NCI-H146 (cell line): ENCODE results near the gene LRRC27.

ENCODE experiments used
- DNase-seq: peaks from one replicate; lab custom pipeline; 2025; lab: John Stamatoyannopoulos, UW

The LRRC27 gene

DNA sequence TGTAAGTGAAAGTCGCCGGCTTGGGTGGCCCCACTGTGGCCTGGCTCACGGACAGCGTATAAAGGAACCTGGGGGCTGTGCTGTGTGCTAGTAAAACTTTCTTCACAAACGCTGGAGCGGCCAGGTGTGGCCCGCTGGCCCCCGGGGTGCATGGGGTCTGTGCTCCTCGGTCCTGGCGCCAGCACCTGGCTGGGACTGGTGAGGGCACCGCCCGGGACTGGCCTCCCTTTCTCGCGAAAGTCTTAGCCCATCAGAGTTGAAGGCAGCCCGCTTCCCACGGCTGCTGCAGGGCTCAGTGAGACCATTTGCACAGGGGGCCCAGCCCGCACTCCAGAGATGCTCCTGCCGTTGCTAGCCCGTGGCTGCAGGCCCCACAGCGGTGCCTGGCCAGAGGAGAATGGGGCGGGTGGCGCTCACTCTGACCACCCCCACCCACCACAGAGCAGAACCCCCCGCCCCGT, 70.8 kb downstream of the LRRC27 start:
- no peak for DNase-seq

DNA sequence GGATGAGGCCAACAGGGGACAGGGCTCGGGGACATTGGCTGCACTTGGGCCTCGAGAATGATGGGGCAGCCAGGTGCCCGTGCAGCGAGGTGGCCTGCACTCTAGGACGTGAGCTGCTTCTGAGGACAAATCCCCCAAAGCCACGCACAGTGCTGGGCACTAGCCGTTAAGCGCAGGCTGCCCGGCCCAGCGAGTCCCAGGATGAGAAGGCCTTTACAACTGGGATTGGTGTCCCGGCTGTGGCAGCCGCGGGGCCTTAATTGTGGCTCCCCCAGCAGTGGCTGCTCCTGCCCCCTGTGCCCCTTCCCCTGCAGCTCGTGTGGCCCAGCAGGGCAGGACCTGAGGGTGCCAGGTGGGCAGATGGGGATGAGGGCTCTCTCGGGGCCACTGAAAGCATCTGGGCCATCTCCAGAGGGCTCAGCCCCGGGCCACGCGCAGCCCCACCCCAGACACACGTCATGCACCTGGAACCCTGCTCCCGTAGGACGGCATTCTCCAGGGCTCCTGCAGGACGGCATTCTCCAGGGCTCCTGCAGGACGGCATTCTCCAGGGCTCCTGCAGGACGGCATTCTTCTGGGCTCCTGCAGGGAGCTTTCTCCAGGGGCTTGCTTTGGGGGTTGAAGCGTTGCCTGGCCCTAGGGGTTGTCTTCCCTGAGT, 71.6 kb downstream of the LRRC27 start:
- no peak for DNase-seq

DNA sequence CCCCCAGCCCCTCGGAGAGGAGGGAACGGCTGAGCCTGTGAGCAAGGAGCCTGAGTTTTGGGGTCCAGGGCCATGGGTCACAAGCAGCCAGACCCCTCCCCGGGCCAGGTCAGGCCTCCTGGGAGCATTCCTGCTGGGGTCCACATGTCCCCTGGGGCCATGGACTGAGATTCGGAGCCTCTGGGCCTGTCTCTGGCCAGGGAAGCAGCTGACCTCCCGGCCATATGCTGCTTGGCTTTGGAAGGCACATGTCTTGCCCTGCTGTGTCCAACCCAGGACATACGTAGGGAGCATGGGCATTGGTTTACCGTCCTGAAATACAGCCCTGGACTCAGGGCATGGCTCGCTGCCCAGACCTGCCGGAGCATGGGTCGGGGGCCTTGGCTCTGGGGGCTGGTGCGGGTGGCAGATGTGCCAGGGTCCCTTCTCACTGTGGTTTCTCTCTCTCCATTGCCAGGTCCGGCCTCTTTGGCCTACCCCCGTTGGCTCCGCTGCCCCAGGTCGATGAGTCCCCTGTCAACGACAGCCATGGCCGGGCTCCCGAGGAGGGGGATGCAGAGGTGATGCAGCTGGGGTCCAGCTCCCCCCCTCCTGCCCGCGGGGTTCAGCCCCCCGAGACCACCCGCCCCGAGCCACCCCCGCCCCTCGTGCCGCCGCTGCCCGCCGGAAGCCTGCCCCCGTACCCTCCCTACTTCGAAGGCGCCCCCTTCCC, 72.3 kb downstream of the LRRC27 start:
- DNase-seq = no peak

DNA sequence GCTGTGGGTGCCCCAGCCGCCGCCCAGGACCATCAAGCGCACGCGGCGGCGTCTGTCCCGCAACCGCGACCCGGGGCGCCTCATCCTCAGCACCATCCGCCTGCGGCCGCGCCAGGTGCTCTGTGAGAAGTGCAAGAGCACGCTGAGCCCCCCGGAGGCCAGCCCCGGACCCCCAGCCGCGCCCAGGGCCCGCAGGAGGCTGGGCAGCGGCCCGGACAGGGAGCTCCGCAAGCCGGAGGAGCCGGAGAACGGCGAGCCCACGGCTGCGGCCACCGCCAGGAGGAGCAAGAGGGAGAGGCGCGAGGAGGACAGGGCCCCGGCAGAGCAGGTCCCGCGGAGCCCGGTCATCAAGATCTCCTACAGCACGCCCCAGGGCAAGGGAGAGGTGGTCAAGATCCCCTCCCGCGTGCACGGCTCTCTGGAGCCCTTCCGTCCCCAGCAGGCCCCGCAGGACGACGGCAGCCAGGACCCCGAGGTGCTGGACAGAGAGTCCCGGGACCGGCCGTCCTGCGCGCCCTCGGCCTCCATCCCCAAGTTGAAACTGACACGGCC, 73.0 kb downstream of the LRRC27 start:
- DNase-seq = no peak

DNA sequence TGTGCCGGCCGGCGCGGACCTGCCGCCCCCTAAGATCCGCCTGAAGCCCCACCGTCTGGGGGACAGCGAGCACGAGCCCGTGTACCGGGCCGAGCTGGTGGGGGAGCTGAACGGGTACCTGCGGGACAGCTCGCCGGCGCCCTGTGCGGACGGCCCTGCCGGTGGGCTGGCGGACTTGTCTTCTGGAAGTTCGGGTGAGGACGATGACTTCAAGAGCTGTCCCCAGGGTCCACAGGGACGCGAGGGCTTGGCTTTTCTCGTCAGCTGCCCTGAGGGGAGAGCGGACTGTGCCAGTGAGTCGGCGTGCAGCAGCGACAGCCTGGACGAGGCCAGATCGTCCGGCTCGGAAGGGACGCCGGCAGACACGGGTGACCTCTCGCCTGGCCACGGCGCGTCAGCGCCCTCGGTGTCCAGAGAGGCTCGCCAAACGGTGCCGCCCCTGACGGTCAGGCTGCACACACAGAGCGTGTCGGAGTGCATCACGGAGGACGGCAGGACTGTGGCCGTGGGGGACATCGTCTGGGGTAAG, 73.5 kb downstream of the LRRC27 start:
- no peak for DNase-seq

DNA sequence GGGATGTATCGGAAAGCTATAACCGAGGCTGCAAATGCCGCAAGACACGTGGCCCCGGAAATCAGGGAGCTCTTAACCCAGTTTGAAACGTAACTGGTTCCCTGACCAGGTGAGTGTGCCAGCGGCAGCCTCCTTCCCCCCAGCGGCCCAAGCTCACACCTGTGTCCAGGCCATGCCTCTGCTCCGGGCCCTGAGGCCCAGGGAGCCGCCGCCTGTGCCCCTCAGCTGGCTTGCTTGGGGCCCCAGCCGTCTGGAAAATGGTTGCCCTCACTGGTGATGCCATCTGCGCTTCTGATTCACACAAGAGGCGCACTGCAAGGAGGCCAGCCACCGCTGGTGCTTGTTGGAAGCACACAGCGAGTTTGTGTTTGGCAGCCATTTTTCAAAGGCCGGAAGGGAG, 74.2 kb downstream of the LRRC27 start:
- no peak for DNase-seq

DNA sequence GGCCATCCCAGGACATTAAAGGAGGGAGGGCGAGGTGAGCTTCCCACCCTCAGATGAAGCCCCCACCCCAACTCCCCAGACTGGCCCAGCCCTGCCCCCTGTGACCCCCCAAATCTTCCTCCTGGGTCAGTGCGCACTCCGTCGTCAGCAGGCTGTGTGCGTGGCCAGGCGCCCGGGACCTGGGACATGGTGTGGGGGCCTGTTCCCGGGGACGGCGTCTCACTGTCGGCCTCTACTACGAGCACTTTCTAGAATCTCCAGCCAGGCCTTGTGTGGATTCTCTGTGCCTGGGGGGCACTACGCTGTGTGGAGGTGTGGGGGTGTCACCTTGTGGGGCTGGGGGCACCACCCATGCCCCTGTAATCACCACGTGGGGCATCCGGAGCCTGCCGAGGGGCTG, 74.8 kb downstream of the LRRC27 start:
- no peak for DNase-seq

DNA sequence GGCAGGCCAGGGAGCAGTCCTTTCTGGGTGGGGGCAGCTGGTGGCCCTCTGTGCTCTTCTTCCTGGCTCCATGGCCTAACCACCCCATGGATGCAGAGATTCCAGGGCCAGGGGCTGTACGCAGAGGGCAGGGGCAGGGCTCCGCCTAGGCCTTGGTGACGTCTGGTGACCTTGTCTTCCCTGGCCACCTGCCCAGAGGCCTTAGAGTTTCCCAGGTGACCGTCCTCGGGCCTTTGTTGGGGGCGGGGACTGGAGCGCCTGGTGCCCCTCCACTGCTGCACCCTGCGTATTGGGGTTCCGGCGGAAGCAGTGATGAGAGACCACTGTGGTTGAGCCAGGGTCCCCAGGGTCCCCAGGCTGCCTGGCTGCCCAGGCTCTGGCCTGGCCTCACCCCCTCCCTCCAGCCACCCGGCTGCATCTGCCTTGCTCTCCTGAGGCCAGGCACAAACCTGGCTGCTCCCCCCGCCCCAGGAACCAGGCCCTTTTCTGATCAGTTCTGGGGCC, 75.3 kb downstream of the LRRC27 start:
- DNase-seq = no peak

DNA sequence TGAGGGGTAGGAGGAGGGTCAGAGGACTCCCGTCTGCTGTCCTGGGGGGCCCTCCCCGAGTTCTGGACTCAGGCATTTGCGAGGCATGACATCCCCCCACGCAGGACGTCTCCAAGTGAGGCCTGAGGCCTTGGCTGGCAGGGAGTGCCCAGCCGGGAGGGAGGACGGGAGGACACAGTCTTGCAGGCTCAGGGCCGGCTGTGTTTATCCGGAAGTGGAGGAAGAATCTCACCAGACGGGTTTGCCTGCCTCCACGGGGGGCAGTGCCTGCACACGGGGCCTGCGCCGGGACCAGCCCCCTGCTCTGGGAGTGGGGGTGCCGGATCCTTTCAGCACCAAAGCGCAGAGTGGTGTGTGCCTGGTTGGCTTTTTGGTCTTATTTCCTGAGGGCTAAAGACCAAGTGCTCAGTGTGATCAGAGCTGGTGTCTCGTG, 75.9 kb downstream of the LRRC27 start:
- DNase-seq = no peak

DNA sequence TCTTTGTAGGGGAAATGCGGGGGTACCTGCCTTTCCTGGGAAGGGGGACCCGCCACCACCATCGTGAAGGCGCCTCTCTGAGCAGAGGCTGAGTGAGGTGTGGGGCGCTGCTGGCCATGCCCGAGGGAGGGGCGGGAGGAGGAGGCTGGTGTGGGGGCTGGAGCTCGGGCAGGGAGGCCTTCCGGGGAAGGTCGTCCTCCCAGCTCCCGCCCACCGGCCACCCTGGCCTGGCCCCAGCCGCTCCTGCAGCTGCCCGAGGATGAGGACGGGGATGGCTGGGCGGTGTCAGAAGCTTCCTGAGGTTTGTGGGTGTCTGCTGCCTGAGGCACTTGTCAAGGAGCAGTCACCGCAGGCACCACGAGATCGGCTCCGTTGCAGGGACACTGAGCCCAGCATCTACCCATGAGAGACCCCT, 76.4 kb downstream of the LRRC27 start:
- no peak for DNase-seq

DNA sequence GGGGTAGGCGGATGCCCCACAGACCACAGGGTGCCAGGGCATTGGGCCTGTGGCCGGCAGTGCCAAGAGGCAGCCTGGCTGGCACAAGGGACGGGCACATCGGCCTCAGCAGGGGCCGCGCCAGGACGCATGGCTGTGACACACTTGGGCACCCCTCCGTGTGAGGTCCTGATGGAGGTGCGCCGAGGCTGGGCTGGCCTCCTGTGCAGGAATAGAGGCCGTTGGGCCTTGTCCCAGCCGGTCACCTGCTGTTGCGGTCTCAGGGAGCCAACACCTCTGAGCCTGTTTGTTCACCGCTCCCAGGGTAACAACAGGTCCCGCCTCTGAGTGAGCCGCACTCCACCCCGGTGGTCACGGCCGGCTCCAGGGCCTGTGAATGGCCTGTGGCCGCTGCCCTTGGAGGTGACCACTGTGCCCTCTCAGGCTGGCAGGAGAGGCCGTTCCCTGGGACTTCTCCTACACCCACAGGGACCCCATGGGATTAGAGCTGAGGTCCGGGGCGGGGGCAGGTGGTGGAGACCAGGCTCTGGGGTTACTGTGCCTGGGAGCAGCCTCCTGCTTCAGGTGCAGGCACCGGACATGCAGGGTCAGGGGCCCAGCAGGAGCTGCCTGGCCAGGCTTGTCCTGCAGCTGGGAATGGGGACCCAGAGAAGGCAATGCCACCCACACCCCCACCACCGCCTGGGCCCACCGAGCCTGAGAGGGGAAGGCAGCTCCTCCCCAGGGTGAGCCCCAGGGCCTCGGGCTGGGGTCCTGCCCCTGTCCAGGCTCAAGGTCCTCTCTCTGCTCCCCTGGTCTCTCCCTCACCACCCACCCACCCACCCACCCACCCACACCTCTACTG, 77.1 kb downstream of the LRRC27 start:
- no peak for DNase-seq

DNA sequence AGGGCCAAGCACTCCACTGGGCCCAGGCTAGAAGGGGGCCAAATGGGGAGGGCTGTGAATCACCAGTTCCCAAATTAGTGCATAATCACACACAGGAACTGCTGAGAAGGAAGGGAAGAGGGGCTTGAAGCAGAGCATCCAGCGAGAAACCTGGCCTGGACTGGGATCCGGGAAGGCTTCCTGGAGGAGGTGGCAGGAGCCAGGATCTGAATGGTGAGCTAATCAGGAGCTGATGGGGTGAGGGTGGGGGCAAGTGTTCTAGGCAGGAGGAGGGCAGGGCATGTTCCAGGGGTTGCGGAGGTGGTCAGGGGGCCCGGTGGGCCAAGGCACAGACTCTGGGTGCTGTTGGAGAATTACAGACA, 77.7 kb downstream of the LRRC27 start:
- DNase-seq = no peak

DNA sequence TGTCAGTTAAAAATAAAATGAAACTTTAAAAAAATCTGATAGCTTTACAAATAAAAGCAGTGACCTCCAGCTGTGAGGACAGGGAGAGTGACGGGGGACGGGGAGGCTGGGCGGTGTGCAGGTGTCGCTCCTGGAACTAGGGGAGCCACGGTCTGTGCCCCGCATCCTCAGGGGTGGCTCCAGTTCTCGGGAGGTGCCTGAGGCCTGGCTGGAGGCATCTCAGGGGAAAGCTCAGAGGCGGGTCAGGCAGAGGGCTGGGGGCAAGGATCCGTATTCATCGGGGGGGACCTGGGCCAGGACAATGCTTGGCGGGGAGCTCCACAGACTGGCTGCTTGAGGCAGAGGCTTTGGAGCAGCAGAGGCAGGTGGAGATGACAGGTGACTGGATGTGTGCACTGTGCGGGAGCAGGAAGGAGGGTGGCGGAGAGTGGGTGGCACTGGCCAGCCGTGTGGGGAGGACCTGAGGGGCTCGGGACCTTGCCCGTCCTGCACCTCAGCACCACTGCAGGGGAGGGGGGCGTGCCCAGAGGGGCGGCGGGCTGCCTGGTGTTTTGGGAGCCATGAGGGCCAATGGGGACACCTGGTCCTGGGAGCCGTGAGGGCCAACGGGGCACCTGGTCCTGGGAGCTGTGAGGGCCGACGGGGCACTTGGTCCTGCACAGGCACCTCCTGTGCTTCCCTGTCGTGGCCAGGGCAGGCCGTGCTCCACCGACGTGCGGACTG, 78.2 kb downstream of the LRRC27 start:
- DNase-seq = no peak

DNA sequence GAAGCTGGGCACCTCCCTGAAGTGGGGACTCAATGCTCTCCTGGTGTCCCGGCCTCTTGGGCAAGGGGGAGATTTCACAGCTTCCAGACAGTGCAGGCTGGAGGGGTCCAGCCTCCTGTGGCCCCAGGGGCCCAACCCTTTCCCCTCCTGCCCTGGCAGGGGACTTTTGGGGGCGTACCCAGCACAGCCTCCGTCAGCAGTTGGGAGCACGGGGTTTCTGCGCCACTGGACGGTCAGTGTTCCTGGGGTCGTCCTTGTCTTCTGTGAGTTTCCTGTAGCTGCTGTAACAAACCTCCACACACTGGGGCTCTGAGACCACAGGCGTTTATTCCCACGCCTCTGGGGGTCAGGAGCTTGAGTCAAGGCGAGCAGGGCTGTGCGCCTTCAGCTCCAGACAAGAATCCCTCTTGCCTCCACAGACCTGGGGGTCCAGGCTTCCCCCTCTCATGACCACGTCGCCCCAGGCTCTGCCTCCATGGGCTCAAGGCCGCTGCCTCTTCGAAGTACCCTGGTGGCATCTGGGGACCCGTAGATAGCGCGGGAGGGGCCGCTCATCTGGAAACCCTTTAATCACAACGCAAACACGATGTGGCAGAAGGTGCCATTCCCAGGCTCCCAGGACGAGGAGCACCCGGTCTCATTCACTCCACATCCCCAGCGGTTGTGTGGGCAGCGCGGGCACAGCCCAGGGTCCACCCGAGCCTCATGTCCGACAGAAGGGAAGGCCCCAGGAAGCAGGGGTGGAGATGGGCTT, 79.0 kb downstream of the LRRC27 start:
- DNase-seq = no peak

DNA sequence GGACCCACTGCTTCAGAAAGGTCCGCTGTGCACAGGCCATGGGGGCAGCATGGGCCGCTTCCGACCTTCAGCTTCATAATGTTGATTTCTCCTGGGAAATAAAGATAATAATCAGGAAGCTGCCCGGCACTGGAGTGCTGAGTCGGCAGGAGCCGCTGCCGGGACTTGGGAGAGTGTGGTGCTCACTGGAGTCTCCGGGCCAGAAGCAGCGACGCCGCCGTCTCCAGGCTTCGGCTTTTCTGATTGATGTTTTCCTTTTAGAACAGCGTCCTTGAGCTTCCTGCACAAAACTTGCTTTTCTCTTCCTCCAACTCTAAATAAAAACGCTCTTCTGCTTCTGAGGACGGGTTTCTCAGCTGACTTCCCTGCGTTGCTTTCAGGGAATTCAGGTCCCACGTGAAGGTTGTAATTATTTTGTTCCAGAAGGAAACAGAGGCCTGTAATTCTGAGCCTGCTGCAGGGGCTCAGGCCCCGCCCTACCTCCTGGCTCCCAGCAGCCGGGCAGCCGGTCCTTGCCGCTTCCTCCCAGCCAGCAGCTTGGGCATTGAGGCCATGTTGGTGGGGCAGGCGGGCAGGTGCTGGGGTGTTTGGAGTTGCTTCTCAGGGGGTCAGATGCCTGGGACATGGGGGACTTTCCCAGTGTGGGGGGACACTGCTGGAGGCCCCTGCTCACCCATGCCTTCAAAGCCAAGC, 79.7 kb downstream of the LRRC27 start:
- DNase-seq = no peak

DNA sequence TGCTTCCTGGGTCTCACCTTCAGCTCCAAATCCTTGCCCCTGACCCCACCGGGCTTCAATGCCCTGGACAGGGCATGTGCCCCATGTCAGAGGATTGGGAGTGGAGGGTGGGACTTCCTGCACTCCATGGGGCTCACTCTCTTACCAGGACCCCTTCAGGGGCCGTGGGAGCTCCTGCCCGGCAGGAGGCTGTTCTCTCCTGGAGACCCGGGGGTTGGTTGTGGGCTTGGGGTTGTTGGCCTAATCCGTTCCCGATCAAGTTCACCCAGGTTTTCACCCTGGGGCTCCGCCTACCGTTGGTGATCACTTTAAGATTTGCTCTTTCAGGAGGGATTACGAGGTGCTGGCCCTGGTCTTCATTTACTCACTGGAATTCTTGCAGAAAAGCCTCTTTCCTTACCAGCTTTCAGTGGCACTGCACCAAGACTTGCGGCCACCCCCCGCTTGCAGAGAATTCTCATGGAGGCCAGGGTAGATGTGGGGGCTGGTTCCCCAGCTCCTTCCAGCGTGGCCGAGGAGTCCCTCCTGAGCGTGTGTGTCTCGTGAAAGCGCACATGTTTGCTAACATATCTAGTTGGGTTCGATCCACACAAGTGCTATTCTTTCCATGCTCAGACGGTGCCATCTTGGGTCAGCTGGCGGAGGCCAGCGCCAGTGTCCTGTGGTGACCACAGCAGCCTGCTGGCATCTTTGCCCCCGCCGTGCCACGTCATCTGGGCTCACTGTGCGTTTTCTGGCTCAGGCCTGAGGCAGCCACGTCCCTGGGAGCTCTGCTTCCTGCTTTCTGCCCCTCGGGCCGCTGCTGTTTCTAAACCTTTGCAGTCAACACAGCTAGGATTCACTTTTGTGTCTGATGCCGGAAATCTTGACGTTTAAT, 80.6 kb downstream of the LRRC27 start:
- no peak for DNase-seq

DNA sequence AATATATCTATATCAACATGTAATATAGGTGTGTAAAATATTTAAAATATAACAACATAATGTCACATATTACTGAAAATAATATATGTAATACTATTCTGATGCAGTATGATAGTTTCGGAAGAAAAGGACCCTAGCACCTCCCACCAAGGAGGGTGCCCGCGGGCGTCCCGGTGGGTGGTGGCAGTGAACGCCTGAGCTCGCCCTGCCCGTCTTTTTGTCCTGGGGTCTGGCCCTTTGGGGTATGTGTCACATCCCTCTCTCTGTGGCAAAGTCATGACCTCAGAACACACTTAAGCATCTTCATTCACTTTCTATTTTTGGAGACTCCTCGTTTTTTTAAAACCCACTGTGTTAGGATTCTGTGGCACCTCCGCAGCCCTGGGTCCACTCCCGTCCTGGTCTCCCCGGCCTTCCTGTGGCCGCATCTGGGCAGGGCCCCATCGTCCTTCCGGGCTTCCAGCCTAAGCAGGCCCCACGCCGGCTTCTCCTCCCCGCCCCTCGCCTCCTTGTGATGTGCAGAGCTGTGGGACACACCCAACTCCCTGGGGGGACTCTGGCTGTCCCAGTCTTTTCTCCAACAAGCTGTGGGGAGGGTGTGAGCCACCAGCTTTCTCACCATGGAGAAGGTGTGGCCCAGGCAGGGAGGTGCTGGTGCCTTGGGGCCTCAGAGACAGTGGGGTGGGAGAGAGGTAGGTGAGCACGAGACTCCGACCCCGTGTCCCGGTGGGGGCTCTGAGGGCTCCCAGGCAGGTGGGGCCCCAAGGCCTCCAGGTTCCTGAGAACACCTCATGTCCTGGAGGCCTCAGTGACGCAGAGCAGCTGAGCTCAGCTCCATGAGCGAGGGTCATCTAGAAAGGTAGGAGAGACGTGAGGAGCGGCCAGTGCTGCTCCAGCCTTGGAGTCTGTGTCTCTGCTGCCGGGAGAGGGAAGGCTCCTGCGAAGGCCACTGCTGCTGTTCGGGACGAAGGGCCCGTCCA, 81.5 kb downstream of the LRRC27 start:
- DNase-seq = no peak
